Activated CD8-positive, alpha-beta memory T cell treated with anti-CD3 and anti-CD28 coated beads, Interleukin-2, amount 50 U/mL, for 48 hours (primary cell): ENCODE measurements around the gene CPT1C.
"Not testable (repeated sequence)": the region's sequence is repeated elsewhere in the genome, so short reads cannot be mapped to it uniquely, and the experiment has no call there.

Source experiments
- DNase-seq: peaks from one replicate; pipeline ENCODE4 v3.0.0-alpha.2; 2020

The CPT1C gene

GRCh38 chr19:49710372-49710951 is 19.5 kb downstream of the CPT1C start:
- no peak for DNase-seq

- no peak for DNase-seq
Observed at GRCh38 chr19:49712397-49712859, 21.5 kb downstream of the CPT1C start.

- no peak for DNase-seq
Observed at GRCh38 chr19:49713236-49713845, 22.4 kb downstream of the CPT1C start.

GRCh38 chr19:49716154-49716553 is 25.2 kb downstream of the CPT1C start:
- DNase-seq: no peak

GRCh38 chr19:49718511-49718910 is 27.6 kb downstream of the CPT1C start:
- DNase-seq: no peak

GRCh38 chr19:49718991-49719390 is 28.1 kb downstream of the CPT1C start:
- no peak for DNase-seq

- not testable (repeated sequence) for DNase-seq
Observed at GRCh38 chr19:49719420-49719819, 28.5 kb downstream of the CPT1C start.

- DNase-seq: no peak
Observed at GRCh38 chr19:49727217-49728030, 36.5 kb downstream of the CPT1C start.

- no peak for DNase-seq
Observed at GRCh38 chr19:49730166-49730565, 39.2 kb downstream of the CPT1C start.

GRCh38 chr19:49738268-49738667 is 47.4 kb downstream of the CPT1C start:
- DNase-seq: no peak

GRCh38 chr19:49739098-49739497 is 48.2 kb downstream of the CPT1C start:
- DNase-seq: no peak

- DNase-seq: no peak
Observed at GRCh38 chr19:49739933-49740332, 49.0 kb downstream of the CPT1C start.

- DNase-seq: no peak
Observed at GRCh38 chr19:49741210-49741844, 50.4 kb downstream of the CPT1C start.

- no peak for DNase-seq
Observed at GRCh38 chr19:49744946-49745381, 54.0 kb downstream of the CPT1C start.

GRCh38 chr19:49746206-49746958 is 55.5 kb downstream of the CPT1C start:
- peak; percentile 83 for DNase-seq

- DNase-seq: no peak
Observed at GRCh38 chr19:49749055-49749716, 58.3 kb downstream of the CPT1C start.

GRCh38 chr19:49749771-49750170 is 58.9 kb downstream of the CPT1C start:
- no peak for DNase-seq

GRCh38 chr19:49752701-49753100 is 61.8 kb downstream of the CPT1C start:
- no peak for DNase-seq

- DNase-seq: no peak
Observed at GRCh38 chr19:49755956-49756355, 65.0 kb downstream of the CPT1C start.

- no peak for DNase-seq
Observed at GRCh38 chr19:49758292-49758691, 67.4 kb downstream of the CPT1C start.

GRCh38 chr19:49761249-49761624 is 70.3 kb downstream of the CPT1C start:
- DNase-seq: no peak

- no peak for DNase-seq
Observed at GRCh38 chr19:49761625-49762311, 70.9 kb downstream of the CPT1C start.
